ENCODE results near the gene PPFIBP2. TPM values are rescaled to one million over a fixed set of nuclear protein-coding genes. Genes with fewer than 3 reads are reported as not detected.

The PPFIBP2 gene
- total and polyA plus RNA-seq, 8 donors: 28.1 to 153 (median 71.9) TPM

DNA sequence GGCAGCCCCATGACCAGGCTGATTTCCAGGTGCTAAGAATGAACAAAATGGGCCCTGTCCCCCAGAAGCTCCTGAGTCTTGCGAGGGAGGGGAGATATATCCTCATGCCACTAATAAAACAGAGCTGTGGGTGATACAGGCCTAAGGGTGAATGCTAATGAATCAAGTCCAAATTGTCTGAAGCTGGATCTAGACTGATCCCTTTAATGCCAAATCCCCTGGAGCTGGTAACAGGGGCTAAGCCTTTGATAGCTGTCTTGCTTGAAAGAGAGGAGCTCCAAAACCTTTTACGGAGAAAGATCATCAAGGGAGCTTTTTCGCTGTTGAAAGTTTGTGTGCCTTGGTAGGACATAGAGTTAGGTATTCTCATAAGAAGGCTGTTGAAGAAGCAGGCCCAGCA is 79.7 kb downstream of the PPFIBP2 start:
- WGBS, 5 donors: 88 to 95% (median 93%) methylated on average over 3 of the region's 3 CpGs
- no peak for DNase-seq
- Histone ChIP-seq H3K9me3 (no peaks in the 10 kb centered on the region), H3K27ac (peak overlapping the region in 1 of 5 donors; percentile 39), H3K27me3 (no peaks in the 10 kb centered on the region), H3K4me1 (peaks cover 6 to 53% (median 22%) of the 10 kb centered on the region in 4 donors), H3K4me3 (no peak overlapping the region), H3K36me3 (peaks cover 0 to 15% (median 4%) of the 10 kb centered on the region in 4 donors)
- TF ChIP-seq EP300 (IDR thresholded peaks at IDR 0.05) (no peak), POLR2A (IDR thresholded peaks at IDR 0.05) (no peak), POLR2AphosphoS5 (IDR thresholded peaks at IDR 0.05) (no peak)
- TF ChIP-seq, protein P1, sequence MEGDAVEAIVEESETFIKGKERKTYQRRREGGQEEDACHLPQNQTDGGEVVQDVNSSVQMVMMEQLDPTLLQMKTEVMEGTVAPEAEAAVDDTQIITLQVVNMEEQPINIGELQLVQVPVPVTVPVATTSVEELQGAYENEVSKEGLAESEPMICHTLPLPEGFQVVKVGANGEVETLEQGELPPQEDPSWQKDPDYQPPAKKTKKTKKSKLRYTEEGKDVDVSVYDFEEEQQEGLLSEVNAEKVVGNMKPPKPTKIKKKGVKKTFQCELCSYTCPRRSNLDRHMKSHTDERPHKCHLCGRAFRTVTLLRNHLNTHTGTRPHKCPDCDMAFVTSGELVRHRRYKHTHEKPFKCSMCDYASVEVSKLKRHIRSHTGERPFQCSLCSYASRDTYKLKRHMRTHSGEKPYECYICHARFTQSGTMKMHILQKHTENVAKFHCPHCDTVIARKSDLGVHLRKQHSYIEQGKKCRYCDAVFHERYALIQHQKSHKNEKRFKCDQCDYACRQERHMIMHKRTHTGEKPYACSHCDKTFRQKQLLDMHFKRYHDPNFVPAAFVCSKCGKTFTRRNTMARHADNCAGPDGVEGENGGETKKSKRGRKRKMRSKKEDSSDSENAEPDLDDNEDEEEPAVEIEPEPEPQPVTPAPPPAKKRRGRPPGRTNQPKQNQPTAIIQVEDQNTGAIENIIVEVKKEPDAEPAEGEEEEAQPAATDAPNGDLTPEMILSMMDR (IDR thresholded peaks at IDR 0.05): no peak
- intact Hi-C loops (cut with DNase I; ENCODE audit: low total_unique reads): no loop called here

DNA sequence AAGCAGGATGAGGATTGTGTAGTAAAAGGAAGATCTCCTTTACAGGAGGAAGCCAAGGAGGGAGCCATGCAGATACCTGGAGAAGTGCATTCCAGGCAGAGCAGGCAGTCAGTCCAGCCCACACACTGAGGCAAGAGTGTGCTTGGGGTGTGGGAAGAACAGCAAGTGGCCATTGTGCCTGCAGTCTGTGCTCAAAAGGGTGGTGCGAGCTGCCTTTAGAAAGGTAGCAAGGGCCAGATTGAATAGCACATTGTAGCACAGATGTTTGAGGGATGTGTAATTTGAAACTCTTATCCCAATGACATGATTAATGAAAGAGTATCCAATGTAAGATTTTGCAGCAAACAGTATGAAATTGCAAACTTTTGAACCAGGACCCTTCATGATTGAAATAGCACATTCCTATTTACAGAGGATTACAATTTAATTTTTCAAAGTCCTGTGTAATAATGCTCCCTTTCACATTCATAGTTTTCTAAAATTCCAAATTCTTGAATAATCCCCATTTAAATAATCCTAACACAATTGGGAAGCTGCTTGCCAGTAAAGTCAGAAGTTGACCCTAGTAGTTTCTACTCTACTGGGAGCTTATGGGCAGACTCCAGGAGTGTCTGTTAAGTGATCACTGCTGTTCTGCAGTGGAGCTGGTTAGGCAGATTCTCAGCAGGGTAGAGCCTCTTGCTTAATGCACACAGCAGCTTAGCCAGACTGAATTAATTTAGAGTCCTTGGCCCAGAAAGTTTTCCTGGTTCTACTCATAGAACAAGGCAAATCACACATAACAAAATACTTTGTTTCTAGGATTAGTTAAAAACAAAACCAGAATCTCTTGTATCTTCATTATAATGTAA is 81.4 kb downstream of the PPFIBP2 start:
- peak overlapping the region in 2 of 5 donors; percentile 81 to 89 for H3K27ac ChIP-seq
- intact Hi-C loops (cut with DNase I; ENCODE audit: low total_unique reads): no loop called here
- WGBS, 5 donors: 65 to 88% (median 80%) methylated on average over 1 of the region's 1 CpG

DNA sequence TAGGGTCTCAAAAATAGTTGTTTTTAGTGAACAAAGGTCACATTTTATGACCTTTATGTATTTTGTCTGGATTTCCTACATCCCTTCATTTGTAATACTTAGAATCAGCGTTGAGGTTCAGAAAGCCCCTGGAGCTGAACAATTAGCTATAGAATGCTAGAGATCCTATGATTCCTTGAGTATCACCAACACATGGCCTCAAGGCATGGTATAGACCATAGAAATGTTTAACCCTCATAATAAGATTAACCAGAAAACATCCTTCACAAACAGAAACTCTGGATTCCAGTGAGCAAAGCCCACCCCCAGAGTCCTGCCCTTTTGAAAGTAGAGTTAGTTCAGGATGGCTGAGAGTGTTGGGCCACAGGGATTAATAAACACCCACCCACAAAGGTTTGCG is 82.2 kb downstream of the PPFIBP2 start:
- Histone ChIP-seq H3K9me3 (no peaks in the 10 kb centered on the region), H3K36me3 (peaks cover 0 to 15% (median 4%) of the 10 kb centered on the region in 4 donors), H3K27me3 (no peaks in the 10 kb centered on the region), H3K4me1 (peaks cover 19 to 69% (median 38%) of the 10 kb centered on the region in 4 donors), H3K4me3 (no peak overlapping the region), H3K27ac (peak overlapping the region in 4 of 5 donors; percentile 41 to 89 (median 79))
- TF ChIP-seq, protein P1 (IDR thresholded peaks at IDR 0.05): no peak
- TF ChIP-seq EP300 (IDR thresholded peaks at IDR 0.05) (no peak), POLR2AphosphoS5 (IDR thresholded peaks at IDR 0.05) (no peak), POLR2A (IDR thresholded peaks at IDR 0.05) (no peak)
- intact Hi-C loops (cut with DNase I; ENCODE audit: low total_unique reads): no loop called here
- 85 to 97% (median 92%) methylated on average over 2 of the region's 2 CpGs for WGBS, 5 donors
- DNase-seq: no peak

More for the DNA sequence above, 81.4 kb downstream of the PPFIBP2 start:
- no peaks in the 10 kb centered on the region for H3K9me3 ChIP-seq
- H3K27me3 ChIP-seq: no peaks in the 10 kb centered on the region
- TF ChIP-seq POLR2A (IDR thresholded peaks at IDR 0.05) (no peak), POLR2AphosphoS5 (IDR thresholded peaks at IDR 0.05) (no peak), EP300 (IDR thresholded peaks at IDR 0.05) (no peak)
- TF ChIP-seq, protein P1 (IDR thresholded peaks at IDR 0.05): no peak
- DNase-seq: peak in 1 of 2 donors; percentile 49
- H3K4me1 ChIP-seq: peaks cover 12 to 66% (median 31%) of the 10 kb centered on the region in 4 donors
- no peak overlapping the region for H3K4me3 ChIP-seq
- H3K36me3 ChIP-seq: peaks cover 0 to 15% (median 4%) of the 10 kb centered on the region in 4 donors

DNA sequence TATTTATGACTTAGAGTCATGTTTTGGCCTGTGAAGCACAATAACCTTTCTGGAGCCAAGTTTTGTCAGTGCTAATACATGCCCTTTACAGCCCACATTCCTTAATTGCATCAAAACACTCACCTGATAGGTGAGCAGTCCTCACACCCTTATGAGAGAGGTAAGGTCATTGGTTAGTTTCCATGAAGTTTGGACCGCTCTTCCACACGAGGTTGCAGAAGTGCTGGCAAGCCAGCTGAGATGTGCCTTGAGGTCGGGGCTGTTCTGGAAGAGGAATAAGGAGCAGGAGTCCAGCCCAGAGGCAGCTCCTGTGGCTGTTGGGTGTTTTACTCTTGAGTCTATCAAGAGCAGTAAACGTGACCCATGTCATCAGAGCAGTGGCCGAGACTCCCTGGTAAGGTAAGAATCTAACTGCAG is 83.2 kb downstream of the PPFIBP2 start:
- Histone ChIP-seq H3K36me3 (peaks cover 0 to 15% (median 4%) of the 10 kb centered on the region in 4 donors), H3K4me1 (peaks cover 23 to 66% (median 40%) of the 10 kb centered on the region in 4 donors), H3K27ac (peak overlapping the region; percentile 77 to 94 (median 86)), H3K9me3 (no peaks in the 10 kb centered on the region), H3K4me3 (no peak overlapping the region), H3K27me3 (no peaks in the 10 kb centered on the region)
- no peak for TF ChIP-seq POLR2A (IDR thresholded peaks at IDR 0.05)
- TF ChIP-seq EP300 (IDR thresholded peaks at IDR 0.05): no peak
- TF ChIP-seq POLR2AphosphoS5 (IDR thresholded peaks at IDR 0.05): no peak
- TF ChIP-seq, protein P1 (IDR thresholded peaks at IDR 0.05): no peak
- 29 to 72% (median 41%) methylated on average over 5 of the region's 5 CpGs for WGBS, 5 donors
- intact Hi-C loops (cut with DNase I; ENCODE audit: low total_unique reads): no loop called here
- peak in 1 of 2 donors; percentile 48 for DNase-seq

Data from stomach (tissue), 9 donors.